Measurements from ENCODE around the gene CBLL2. TPM values are rescaled to one million over a fixed set of nuclear protein-coding genes. Genes with fewer than 3 reads are reported as not detected.

The CBLL2 gene
- polyA plus RNA-seq, 1 donor (not counting 4 experiments of a cell fraction or from before 2014, with no cell fraction given) = not detected

DNA sequence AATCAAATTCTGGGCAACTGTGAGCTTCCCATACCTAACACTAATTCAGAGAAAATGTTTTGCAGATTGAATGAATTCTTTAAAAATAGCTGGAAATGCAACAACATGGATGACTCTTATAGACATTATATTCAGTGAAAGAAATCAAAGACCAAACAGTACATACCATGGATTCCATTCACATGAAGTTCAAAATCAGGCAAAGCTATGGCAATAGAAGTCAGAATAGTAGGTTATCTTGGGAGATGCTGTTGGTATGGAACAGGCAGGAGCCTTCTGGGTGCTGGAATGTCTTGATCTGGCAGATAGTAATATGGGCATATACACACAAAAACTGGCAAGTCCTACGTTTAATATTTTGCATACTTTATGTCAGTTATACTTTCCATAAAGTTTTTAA is 25.5 kb upstream of the CBLL2 start:
- FAIRE-seq = peak; percentile 81
- H3K9me3 ChIP-seq (ENCODE audit: control insufficient read depth, low read depth, low read length) = no peaks in the 10 kb centered on the region
- H3K27ac ChIP-seq (ENCODE audit: control insufficient read depth, insufficient read depth, low read length) = peak overlapping the region; percentile 47
- no peaks in the 10 kb centered on the region for H3K9me1 ChIP-seq (ENCODE audit: control insufficient read depth, extremely low read depth, insufficient read depth, low read length)
- H3K27me3 ChIP-seq (ENCODE audit: control insufficient read depth, extremely low read depth, insufficient read depth, low read length) = no peaks in the 10 kb centered on the region
- H3K79me2 ChIP-seq (ENCODE audit: control insufficient read depth, insufficient read depth, low read length) = no peaks in the 10 kb centered on the region
- H3K4me1 ChIP-seq (ENCODE audit: control insufficient read depth, extremely low read depth, insufficient read depth, low read length) = peaks cover 17% of the 10 kb centered on the region
- peak overlapping the region; percentile 65 for H3K4me2 ChIP-seq (ENCODE audit: control insufficient read depth, extremely low read depth, insufficient read depth, low read depth, low read length)
- no peak overlapping the region for H3K9ac ChIP-seq (ENCODE audit: control insufficient read depth, extremely low read depth, insufficient read depth, low read length)
- TF ChIP-seq, protein P1, sequence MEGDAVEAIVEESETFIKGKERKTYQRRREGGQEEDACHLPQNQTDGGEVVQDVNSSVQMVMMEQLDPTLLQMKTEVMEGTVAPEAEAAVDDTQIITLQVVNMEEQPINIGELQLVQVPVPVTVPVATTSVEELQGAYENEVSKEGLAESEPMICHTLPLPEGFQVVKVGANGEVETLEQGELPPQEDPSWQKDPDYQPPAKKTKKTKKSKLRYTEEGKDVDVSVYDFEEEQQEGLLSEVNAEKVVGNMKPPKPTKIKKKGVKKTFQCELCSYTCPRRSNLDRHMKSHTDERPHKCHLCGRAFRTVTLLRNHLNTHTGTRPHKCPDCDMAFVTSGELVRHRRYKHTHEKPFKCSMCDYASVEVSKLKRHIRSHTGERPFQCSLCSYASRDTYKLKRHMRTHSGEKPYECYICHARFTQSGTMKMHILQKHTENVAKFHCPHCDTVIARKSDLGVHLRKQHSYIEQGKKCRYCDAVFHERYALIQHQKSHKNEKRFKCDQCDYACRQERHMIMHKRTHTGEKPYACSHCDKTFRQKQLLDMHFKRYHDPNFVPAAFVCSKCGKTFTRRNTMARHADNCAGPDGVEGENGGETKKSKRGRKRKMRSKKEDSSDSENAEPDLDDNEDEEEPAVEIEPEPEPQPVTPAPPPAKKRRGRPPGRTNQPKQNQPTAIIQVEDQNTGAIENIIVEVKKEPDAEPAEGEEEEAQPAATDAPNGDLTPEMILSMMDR (optimal IDR thresholded peaks at IDR 0.05 in 1 of 3, IDR thresholded peaks at IDR 0.05 in 1 of 3, conservative IDR thresholded peaks at IDR 0.05 in 1 of 3; ENCODE audit: extremely low read depth in 1 of 3, insufficient read depth in 2 of 3, low read length in 3 of 3) = no peak
- TF ChIP-seq EZH2 (IDR thresholded peaks at IDR 0.05; ENCODE audit: low read length) = no peak
- no peak overlapping the region for H2AFZ ChIP-seq (ENCODE audit: control insufficient read depth, low read length)
- dilution Hi-C loops (cut with MboI; ENCODE audit: extremely low pct_ligation_motif_present, low sequenced_read_pairs) = no loop called here
- H3K4me3 ChIP-seq (ENCODE audit: control insufficient read depth in 2 of 3, extremely low read depth in 1 of 3, insufficient read depth in 2 of 3, low read depth in 1 of 3, low read length in 3 of 3) = no peak overlapping the region
- H3K36me3 ChIP-seq (ENCODE audit: control insufficient read depth in 2 of 2, extremely low read depth in 1 of 2, insufficient read depth in 2 of 2, low read length in 2 of 2) = no peaks in the 10 kb centered on the region
- peak; percentile 17 for DNase-seq (ENCODE audit: low read depth, low spot score)
- no peaks in the 10 kb centered on the region for H4K20me1 ChIP-seq (ENCODE audit: control insufficient read depth, extremely low read depth, insufficient read depth, low read length)

DNA sequence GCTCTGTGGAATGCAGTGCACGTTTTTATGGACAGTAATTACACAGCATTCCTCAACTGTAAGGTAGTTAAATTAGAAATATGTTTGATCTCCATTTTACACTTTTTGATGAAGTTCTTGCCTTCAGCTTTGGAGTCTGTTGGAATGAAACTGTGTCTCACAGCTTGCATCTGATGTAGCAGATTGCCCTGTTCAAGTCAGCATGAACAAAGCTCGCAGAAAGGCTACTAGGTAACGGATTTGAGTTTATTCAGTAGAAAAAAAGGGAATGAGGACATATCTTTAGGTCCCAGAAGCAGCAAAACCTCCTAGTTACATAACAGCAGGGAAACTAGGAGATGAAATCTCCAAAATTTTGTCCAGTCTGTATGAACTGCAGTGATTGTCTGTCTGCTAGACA is 24.3 kb upstream of the CBLL2 start:
- no peak for FAIRE-seq
- TF ChIP-seq EZH2 (IDR thresholded peaks at IDR 0.05; ENCODE audit: low read length) = no peak
- TF ChIP-seq, protein P1 (optimal IDR thresholded peaks at IDR 0.05 in 1 of 3, IDR thresholded peaks at IDR 0.05 in 1 of 3, conservative IDR thresholded peaks at IDR 0.05 in 1 of 3; ENCODE audit: extremely low read depth in 1 of 3, insufficient read depth in 2 of 3, low read length in 3 of 3) = no peak

More for the DNA sequence above, 24.3 kb upstream of the CBLL2 start:
- H3K4me3 ChIP-seq (ENCODE audit: control insufficient read depth in 2 of 3, extremely low read depth in 1 of 3, insufficient read depth in 2 of 3, low read depth in 1 of 3, low read length in 3 of 3) = no peak overlapping the region
- no peaks in the 10 kb centered on the region for H3K79me2 ChIP-seq (ENCODE audit: control insufficient read depth, insufficient read depth, low read length)
- dilution Hi-C loops (cut with MboI; ENCODE audit: extremely low pct_ligation_motif_present, low sequenced_read_pairs) = no loop called here
- no peak overlapping the region for H3K27ac ChIP-seq (ENCODE audit: control insufficient read depth, insufficient read depth, low read length)
- no peaks in the 10 kb centered on the region for H3K9me1 ChIP-seq (ENCODE audit: control insufficient read depth, extremely low read depth, insufficient read depth, low read length)
- no peaks in the 10 kb centered on the region for H3K9me3 ChIP-seq (ENCODE audit: control insufficient read depth, low read depth, low read length)
- no peaks in the 10 kb centered on the region for H4K20me1 ChIP-seq (ENCODE audit: control insufficient read depth, extremely low read depth, insufficient read depth, low read length)
- H3K4me2 ChIP-seq (ENCODE audit: control insufficient read depth, extremely low read depth, insufficient read depth, low read depth, low read length) = no peak overlapping the region
- H3K9ac ChIP-seq (ENCODE audit: control insufficient read depth, extremely low read depth, insufficient read depth, low read length) = no peak overlapping the region
- no peaks in the 10 kb centered on the region for H3K27me3 ChIP-seq (ENCODE audit: control insufficient read depth, extremely low read depth, insufficient read depth, low read length)
- peaks cover 17% of the 10 kb centered on the region for H3K4me1 ChIP-seq (ENCODE audit: control insufficient read depth, extremely low read depth, insufficient read depth, low read length)
- H3K36me3 ChIP-seq (ENCODE audit: control insufficient read depth in 2 of 2, extremely low read depth in 1 of 2, insufficient read depth in 2 of 2, low read length in 2 of 2) = no peaks in the 10 kb centered on the region
- no peak overlapping the region for H2AFZ ChIP-seq (ENCODE audit: control insufficient read depth, low read length)
- DNase-seq (ENCODE audit: low read depth, low spot score) = no peak

Measured in keratinocyte (primary cell).